ENCODE results near the gene CNTNAP2.

CNTNAP2 gene

GRCh38 chr7:147547252-147547897 lies 1430.8 kb downstream of the CNTNAP2 start:
- POLR2A ChIA-PET, result no interaction called here
- no peak overlapping the region for H3K27ac ChIP-seq (ENCODE audit: extremely low read depth, low read depth, low read length)
- no peak for TF ChIP-seq ZXDB (tag by site-specific recombination; IDR thresholded peaks at IDR 0.05)
- no peak for TF ChIP-seq ZNF776 (tag by site-specific recombination; IDR thresholded peaks at IDR 0.05; ENCODE audit: borderline replicate concordance)
- TF ChIP-seq SCRT1 (tag by site-specific recombination; IDR thresholded peaks at IDR 0.05; ENCODE audit: borderline replicate concordance), result 0 out of 2 replicates have a peak, but pooled peaks have one; percentile 24
- peak; percentile 92 for TF ChIP-seq SCRT2 (tag by site-specific recombination; IDR thresholded peaks at IDR 0.05)
- TF ChIP-seq ZNF341 (tag by site-specific recombination; IDR thresholded peaks at IDR 0.05; ENCODE audit: low read depth), result no peak
- TF ChIP-seq BCL11B (tag by site-specific recombination; IDR thresholded peaks at IDR 0.05; ENCODE audit: low read depth), result no peak
- no peak for TF ChIP-seq ZNF549 (tag by site-specific recombination; IDR thresholded peaks at IDR 0.05)
- no peak for TF ChIP-seq GLIS2 (tag by site-specific recombination; IDR thresholded peaks at IDR 0.05)
- no peak for TF ChIP-seq OVOL3 (tag by site-specific recombination; IDR thresholded peaks at IDR 0.05)
- TF ChIP-seq, protein P1, sequence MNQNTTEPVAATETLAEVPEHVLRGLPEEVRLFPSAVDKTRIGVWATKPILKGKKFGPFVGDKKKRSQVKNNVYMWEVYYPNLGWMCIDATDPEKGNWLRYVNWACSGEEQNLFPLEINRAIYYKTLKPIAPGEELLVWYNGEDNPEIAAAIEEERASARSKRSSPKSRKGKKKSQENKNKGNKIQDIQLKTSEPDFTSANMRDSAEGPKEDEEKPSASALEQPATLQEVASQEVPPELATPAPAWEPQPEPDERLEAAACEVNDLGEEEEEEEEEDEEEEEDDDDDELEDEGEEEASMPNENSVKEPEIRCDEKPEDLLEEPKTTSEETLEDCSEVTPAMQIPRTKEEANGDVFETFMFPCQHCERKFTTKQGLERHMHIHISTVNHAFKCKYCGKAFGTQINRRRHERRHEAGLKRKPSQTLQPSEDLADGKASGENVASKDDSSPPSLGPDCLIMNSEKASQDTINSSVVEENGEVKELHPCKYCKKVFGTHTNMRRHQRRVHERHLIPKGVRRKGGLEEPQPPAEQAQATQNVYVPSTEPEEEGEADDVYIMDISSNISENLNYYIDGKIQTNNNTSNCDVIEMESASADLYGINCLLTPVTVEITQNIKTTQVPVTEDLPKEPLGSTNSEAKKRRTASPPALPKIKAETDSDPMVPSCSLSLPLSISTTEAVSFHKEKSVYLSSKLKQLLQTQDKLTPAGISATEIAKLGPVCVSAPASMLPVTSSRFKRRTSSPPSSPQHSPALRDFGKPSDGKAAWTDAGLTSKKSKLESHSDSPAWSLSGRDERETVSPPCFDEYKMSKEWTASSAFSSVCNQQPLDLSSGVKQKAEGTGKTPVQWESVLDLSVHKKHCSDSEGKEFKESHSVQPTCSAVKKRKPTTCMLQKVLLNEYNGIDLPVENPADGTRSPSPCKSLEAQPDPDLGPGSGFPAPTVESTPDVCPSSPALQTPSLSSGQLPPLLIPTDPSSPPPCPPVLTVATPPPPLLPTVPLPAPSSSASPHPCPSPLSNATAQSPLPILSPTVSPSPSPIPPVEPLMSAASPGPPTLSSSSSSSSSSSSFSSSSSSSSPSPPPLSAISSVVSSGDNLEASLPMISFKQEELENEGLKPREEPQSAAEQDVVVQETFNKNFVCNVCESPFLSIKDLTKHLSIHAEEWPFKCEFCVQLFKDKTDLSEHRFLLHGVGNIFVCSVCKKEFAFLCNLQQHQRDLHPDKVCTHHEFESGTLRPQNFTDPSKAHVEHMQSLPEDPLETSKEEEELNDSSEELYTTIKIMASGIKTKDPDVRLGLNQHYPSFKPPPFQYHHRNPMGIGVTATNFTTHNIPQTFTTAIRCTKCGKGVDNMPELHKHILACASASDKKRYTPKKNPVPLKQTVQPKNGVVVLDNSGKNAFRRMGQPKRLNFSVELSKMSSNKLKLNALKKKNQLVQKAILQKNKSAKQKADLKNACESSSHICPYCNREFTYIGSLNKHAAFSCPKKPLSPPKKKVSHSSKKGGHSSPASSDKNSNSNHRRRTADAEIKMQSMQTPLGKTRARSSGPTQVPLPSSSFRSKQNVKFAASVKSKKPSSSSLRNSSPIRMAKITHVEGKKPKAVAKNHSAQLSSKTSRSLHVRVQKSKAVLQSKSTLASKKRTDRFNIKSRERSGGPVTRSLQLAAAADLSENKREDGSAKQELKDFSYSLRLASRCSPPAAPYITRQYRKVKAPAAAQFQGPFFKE (tag by site-specific recombination; IDR thresholded peaks at IDR 0.05; ENCODE audit: borderline replicate concordance), result no peak
- TF ChIP-seq RBAK (tag by site-specific recombination; IDR thresholded peaks at IDR 0.05), result no peak
- no peak for TF ChIP-seq PBX3 (CRISPR knock-in tag; IDR thresholded peaks at IDR 0.05)
- no peak for TF ChIP-seq ZNF792 (tag by site-specific recombination; IDR thresholded peaks at IDR 0.05)
- no peaks in the 10 kb centered on the region for H3K36me3 ChIP-seq (ENCODE audit: control insufficient read depth in 2 of 2, insufficient read depth in 1 of 2, low read length in 2 of 2)
- CTCF ChIA-PET, result interaction anchor here (0.6 to 2.3 kb wide), 16 partner anchors 10 to 1255 kb away, joined by 3 to 9 read pairs (median 4); no protein-coding TSS in a partner anchor
- H3K9me3 ChIP-seq (ENCODE audit: control insufficient read depth, insufficient read depth, low read depth, low read length), result no peaks in the 10 kb centered on the region
- H3K4me3 ChIP-seq (ENCODE audit: low read depth, low read length), result no peak overlapping the region
- H3K4me1 ChIP-seq (ENCODE audit: control insufficient read depth, insufficient read depth, low read length), result no peaks in the 10 kb centered on the region

GRCh38 chr7:147556317-147556716 lies 1439.7 kb downstream of the CNTNAP2 start:
- H3K36me3 ChIP-seq (ENCODE audit: control insufficient read depth in 2 of 2, insufficient read depth in 1 of 2, low read length in 2 of 2), result no peaks in the 10 kb centered on the region
- H3K9me3 ChIP-seq (ENCODE audit: control insufficient read depth, insufficient read depth, low read depth, low read length), result no peaks in the 10 kb centered on the region
- no peak overlapping the region for H3K27ac ChIP-seq (ENCODE audit: extremely low read depth, low read depth, low read length)
- H3K4me3 ChIP-seq (ENCODE audit: low read depth, low read length), result no peak overlapping the region
- POLR2A ChIA-PET, result no interaction called here
- no peaks in the 10 kb centered on the region for H3K4me1 ChIP-seq (ENCODE audit: control insufficient read depth, insufficient read depth, low read length)
- CTCF ChIA-PET, result interaction anchor here (0.6 kb wide), 1 partner anchor 541 kb away, joined by 3 read pairs; no protein-coding TSS in a partner anchor
- TF ChIP-seq HOXD13 (CRISPR knock-in tag; IDR thresholded peaks at IDR 0.05; ENCODE audit: borderline replicate concordance), result no peak
- no peak for TF ChIP-seq ZNF16 (tag by site-specific recombination; IDR thresholded peaks at IDR 0.05; ENCODE audit: low read depth)
- TF ChIP-seq, protein P2, sequence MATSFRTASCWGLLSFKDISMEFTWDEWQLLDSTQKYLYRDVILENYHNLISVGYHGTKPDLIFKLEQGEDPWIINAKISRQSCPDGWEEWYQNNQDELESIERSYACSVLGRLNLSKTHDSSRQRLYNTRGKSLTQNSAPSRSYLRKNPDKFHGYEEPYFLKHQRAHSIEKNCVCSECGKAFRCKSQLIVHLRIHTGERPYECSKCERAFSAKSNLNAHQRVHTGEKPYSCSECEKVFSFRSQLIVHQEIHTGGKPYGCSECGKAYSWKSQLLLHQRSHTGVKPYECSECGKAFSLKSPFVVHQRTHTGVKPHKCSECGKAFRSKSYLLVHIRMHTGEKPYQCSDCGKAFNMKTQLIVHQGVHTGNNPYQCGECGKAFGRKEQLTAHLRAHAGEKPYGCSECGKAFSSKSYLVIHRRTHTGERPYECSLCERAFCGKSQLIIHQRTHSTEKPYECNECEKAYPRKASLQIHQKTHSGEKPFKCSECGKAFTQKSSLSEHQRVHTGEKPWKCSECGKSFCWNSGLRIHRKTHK (tag by site-specific recombination; IDR thresholded peaks at IDR 0.05), result no peak
- TF ChIP-seq ZNF394 (tag by site-specific recombination; IDR thresholded peaks at IDR 0.05; ENCODE audit: borderline replicate concordance), result no peak
- TF ChIP-seq PRDM10 (tag by site-specific recombination; IDR thresholded peaks at IDR 0.05), result no peak
- no peak for TF ChIP-seq ZNF529 (tag by site-specific recombination; IDR thresholded peaks at IDR 0.05; ENCODE audit: insufficient replicate concordance)
- TF ChIP-seq, protein P3, sequence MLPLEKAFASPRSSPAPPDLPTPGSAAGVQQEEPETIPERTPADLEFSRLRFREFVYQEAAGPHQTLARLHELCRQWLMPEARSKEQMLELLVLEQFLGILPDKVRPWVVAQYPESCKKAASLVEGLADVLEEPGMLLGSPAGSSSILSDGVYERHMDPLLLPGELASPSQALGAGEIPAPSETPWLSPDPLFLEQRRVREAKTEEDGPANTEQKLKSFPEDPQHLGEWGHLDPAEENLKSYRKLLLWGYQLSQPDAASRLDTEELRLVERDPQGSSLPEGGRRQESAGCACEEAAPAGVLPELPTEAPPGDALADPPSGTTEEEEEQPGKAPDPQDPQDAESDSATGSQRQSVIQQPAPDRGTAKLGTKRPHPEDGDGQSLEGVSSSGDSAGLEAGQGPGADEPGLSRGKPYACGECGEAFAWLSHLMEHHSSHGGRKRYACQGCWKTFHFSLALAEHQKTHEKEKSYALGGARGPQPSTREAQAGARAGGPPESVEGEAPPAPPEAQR (tag by site-specific recombination; IDR thresholded peaks at IDR 0.05), result no peak
- no peak for TF ChIP-seq ZBTB17 (tag by site-specific recombination; IDR thresholded peaks at IDR 0.05)
